Kidney epithelial cell (primary cell): Measurements from ENCODE around the gene DIO1. TPM values are rescaled to one million over a fixed set of nuclear protein-coding genes. Genes with fewer than 3 reads are reported as not detected.

ENCODE experiments used
- DNase-seq: peaks from one replicate; pipeline ENCODE4 v3.0.0-alpha.2; 2010; ENCODE audit warnings: low read depth
- H3K27me3 ChIP-seq: 2 replicates; pipeline ENCODE4 v1.6.0; 2011; ENCODE audit warnings: low read length; ENCODE audit not compliant: control insufficient read depth, insufficient read depth
- H3K36me3 ChIP-seq: 2 replicates; pipeline ENCODE4 v1.5.1; 2011; ENCODE audit warnings: low read length; ENCODE audit not compliant: control insufficient read depth, insufficient read depth
- H3K4me3 ChIP-seq: 2 replicates; pipeline ENCODE4 v1.5.1; 2011; ENCODE audit warnings: low read depth, mild to moderate bottlenecking, control low read depth, low read length
- total RNA-seq: library from RNA; depleted of rRNA; stranded (reverse); fragments of >200 nt; gene quantifications from 2 replicates; pipeline ENCODE4 v1.2.3, GENCODE V29; 2015
- TF ChIP-seq, protein P1 (sequence below): IDR thresholded peaks from 2 replicates; pipeline ENCODE4 v1.5.1; 2011; ENCODE audit warnings: mild to moderate bottlenecking, moderate library complexity, low read length, control low read depth, inconsistent platforms; ENCODE audit not compliant: insufficient read depth, poor library complexity, severe bottlenecking

The DIO1 gene
- total RNA-seq, 1 donor from 2014 or later, result not detected

- Histone ChIP-seq H3K4me3 (no peak overlapping the region), H3K36me3 (peaks cover 3% of the 10 kb centered on the region), H3K27me3 (no peaks in the 10 kb centered on the region)
- DNase-seq, result no peak
- TF ChIP-seq, protein P1, sequence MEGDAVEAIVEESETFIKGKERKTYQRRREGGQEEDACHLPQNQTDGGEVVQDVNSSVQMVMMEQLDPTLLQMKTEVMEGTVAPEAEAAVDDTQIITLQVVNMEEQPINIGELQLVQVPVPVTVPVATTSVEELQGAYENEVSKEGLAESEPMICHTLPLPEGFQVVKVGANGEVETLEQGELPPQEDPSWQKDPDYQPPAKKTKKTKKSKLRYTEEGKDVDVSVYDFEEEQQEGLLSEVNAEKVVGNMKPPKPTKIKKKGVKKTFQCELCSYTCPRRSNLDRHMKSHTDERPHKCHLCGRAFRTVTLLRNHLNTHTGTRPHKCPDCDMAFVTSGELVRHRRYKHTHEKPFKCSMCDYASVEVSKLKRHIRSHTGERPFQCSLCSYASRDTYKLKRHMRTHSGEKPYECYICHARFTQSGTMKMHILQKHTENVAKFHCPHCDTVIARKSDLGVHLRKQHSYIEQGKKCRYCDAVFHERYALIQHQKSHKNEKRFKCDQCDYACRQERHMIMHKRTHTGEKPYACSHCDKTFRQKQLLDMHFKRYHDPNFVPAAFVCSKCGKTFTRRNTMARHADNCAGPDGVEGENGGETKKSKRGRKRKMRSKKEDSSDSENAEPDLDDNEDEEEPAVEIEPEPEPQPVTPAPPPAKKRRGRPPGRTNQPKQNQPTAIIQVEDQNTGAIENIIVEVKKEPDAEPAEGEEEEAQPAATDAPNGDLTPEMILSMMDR, result peak; percentile 47
These were observed 65.8 kb downstream of the DIO1 start for GRCh38 chr1:53959664-53960250.

Other genes starting within 250 kb of the DIO1 start
- 0.63 and 0.75 TPM in 2 replicates for gene GLIS1, start 155.0 kb upstream of the DIO1 start, total RNA-seq
- gene NDC1, start 55.9 kb upstream of the DIO1 start, total RNA-seq, result 22.8 and 24.6 TPM in 2 replicates
- gene YIPF1, start 4.4 kb upstream of the DIO1 start, total RNA-seq, result 40.5 and 42.7 TPM in 2 replicates
- gene IFT25, start 51.5 kb downstream of the DIO1 start, total RNA-seq, result 9.5 and 11.5 TPM in 2 replicates
- gene LRRC42, start 52.2 kb downstream of the DIO1 start, total RNA-seq, result 40.7 and 45.7 TPM in 2 replicates
- gene LDLRAD1, start 124.0 kb downstream of the DIO1 start, total RNA-seq, result not detected in 2 replicates
- gene TMEM59, start 159.0 kb downstream of the DIO1 start, total RNA-seq, result 126 and 138 TPM in 2 replicates
- 2.5 and 3.6 TPM in 2 replicates for gene TCEANC2, start 159.4 kb downstream of the DIO1 start, total RNA-seq